Measurements from ENCODE around the gene FUT8. TPM values are rescaled to one million over a fixed set of nuclear protein-coding genes. Genes with fewer than 3 reads are reported as not detected.

The FUT8 gene
- total and polyA plus RNA-seq, 2 of the 8 experiments (the other 6 are each of a cell fraction or from before 2014, with no cell fraction given), result 10.5 to 25.1 TPM

- Histone ChIP-seq H3K36me3 (ENCODE audit: control insufficient read depth in 2 of 4, insufficient read depth in 4 of 4, low read length in 3 of 4) (no peaks in the 10 kb centered on the region), H2AK5ac (ENCODE audit: low read depth, low read length) (no peak overlapping the region), H3K56ac (replicated peaks; ENCODE audit: insufficient read length, low read depth, low read length) (no peak overlapping the region), H2BK15ac (ENCODE audit: low read length) (no peak overlapping the region), H4K20me1 (replicated peaks in 1 of 2; ENCODE audit: control insufficient read depth in 1 of 2, insufficient read depth in 2 of 2, low read length in 2 of 2) (no peaks in the 10 kb centered on the region), H2AFZ (ENCODE audit: low read length) (no peak overlapping the region), H4K91ac (replicated peaks; ENCODE audit: insufficient read length, low read length) (no peak overlapping the region), H3K4me1 (replicated peaks in 1 of 4; ENCODE audit: control insufficient read depth in 3 of 4, insufficient read depth in 4 of 4, low read length in 3 of 4) (no peaks in the 10 kb centered on the region), H3K14ac (ENCODE audit: insufficient read length) (no peak overlapping the region), H3K27ac (ENCODE audit: low read depth, low read length) (no peak overlapping the region), H3K23me2 (ENCODE audit: low read depth, low read length) (no peaks in the 10 kb centered on the region), H4K5ac (ENCODE audit: insufficient read length, low read depth, low read length) (no peak overlapping the region), H3K79me1 (ENCODE audit: low read depth, low read length) (no peaks in the 10 kb centered on the region), H3K4ac (replicated peaks; ENCODE audit: insufficient read length, low read depth, low read length) (no peak overlapping the region), H3K23ac (ENCODE audit: insufficient read length) (no peak overlapping the region), H3K27me3 (replicated peaks in 1 of 4; ENCODE audit: control insufficient read depth in 3 of 4, extremely low read depth in 1 of 4, insufficient read depth in 3 of 4, low read length in 3 of 4) (no peaks in the 10 kb centered on the region), H3K79me2 (ENCODE audit: control insufficient read depth in 1 of 2, insufficient read depth in 2 of 2, low read length in 2 of 2) (no peaks in the 10 kb centered on the region), H2BK12ac (ENCODE audit: low read depth, low read length) (no peak overlapping the region), H3K4me3 (ENCODE audit: extremely low read depth in 1 of 4, insufficient read depth in 2 of 4, low read depth in 3 of 4, low read length in 4 of 4) (no peak overlapping the region), H3K9ac (replicated peaks in 1 of 4; ENCODE audit: extremely low read depth in 1 of 4, low read depth in 3 of 4, low read length in 3 of 4) (no peak overlapping the region), H2BK5ac (ENCODE audit: low read depth, low read length) (no peak overlapping the region), H3K18ac (ENCODE audit: extremely low read depth, low read length) (no peak overlapping the region), H2BK20ac (ENCODE audit: low read length) (no peak overlapping the region), H3K4me2 (ENCODE audit: insufficient read depth in 1 of 2, low read depth in 2 of 2, low read length in 2 of 2) (no peak overlapping the region), H3K9me3 (ENCODE audit: insufficient read depth in 2 of 2, low read depth in 1 of 2, low read length in 1 of 2) (no peaks in the 10 kb centered on the region), H4K8ac (ENCODE audit: extremely low read depth, insufficient read depth, low read length) (no peak overlapping the region), H2BK120ac (replicated peaks; ENCODE audit: low read depth, low read length) (no peak overlapping the region)
- WGBS, 2 experiments (ENCODE audit: extremely low coverage in 1 of 2, insufficient coverage in 1 of 2, insufficient read length in 1 of 2, insufficient replicate concordance in 2 of 2, low coverage in 1 of 2, low lambda C conversion rate in 2 of 2, missing lambda C conversion rate in 1 of 2), result 96% methylated on average over 4 of the region's 4 CpGs; no CpG with 5 or more reads in 1 of the 2 experiments
- TF ChIP-seq BCL11A (IDR thresholded peaks at IDR 0.05; ENCODE audit: low read depth in 2 of 2, low read length in 2 of 2), result no peak
- TF ChIP-seq YY1 (IDR thresholded peaks at IDR 0.05; ENCODE audit: low read depth, low read length), result no peak
- no peak for TF ChIP-seq EGR1 (IDR thresholded peaks at IDR 0.05; ENCODE audit: borderline replicate concordance, low read depth, low read length)
- no peak for TF ChIP-seq NRF1 (IDR thresholded peaks at IDR 0.05; ENCODE audit: low read depth, low read length)
- ChIA-PET CTCF (ENCODE audit: partially characterized antibody) (interaction anchor here (0.7 kb wide), 1 partner anchor 26 kb away, joined by 3 read pairs; no protein-coding TSS in a partner anchor), POLR2A (ENCODE audit: partially characterized antibody) (no interaction called here)
- no peak for FAIRE-seq
- no peak for DNase-seq (ENCODE audit: low read depth in 1 of 2, low spot score in 2 of 2)
These were observed 214.8 kb downstream of the FUT8 start for GRCh38 chr14:65627315-65627714.

Measured in H1 (cell line).